ENCODE data around the gene KRTAP10-8.
"Not testable (repeated sequence)": the region's sequence is repeated elsewhere in the genome, so short reads cannot be mapped to it uniquely, and the experiment has no call there.

The KRTAP10-8 gene

GRCh38 chr21:44579056-44579832 lies 32.6 kb upstream of the KRTAP10-8 start:
- Histone ChIP-seq H3K36me3 (no peaks in the 10 kb centered on the region), H3K27ac (no peak overlapping the region), H3K4me2 (no peak overlapping the region), H3K9me3 (peaks cover 64% of the 10 kb centered on the region), H3K9ac (no peak overlapping the region), H3K4me1 (peaks cover 21% of the 10 kb centered on the region), H3K4me3 (no peak overlapping the region), H4K20me1 (no peaks in the 10 kb centered on the region), H3K27me3 (no peaks in the 10 kb centered on the region)
- no peak for TF ChIP-seq Cebpa-rat (IDR thresholded peaks at IDR 0.05)

GRCh38 chr21:44579833-44580144 lies 32.1 kb upstream of the KRTAP10-8 start:
- H3K27me3 ChIP-seq, result no peaks in the 10 kb centered on the region
- no peak overlapping the region for H3K4me2 ChIP-seq
- no peaks in the 10 kb centered on the region for H4K20me1 ChIP-seq
- H3K36me3 ChIP-seq, result no peaks in the 10 kb centered on the region
- TF ChIP-seq Cebpa-rat (IDR thresholded peaks at IDR 0.05), result no peak
- no peak overlapping the region for H3K9ac ChIP-seq
- H3K4me3 ChIP-seq, result no peak overlapping the region
- peaks cover 24% of the 10 kb centered on the region for H3K4me1 ChIP-seq
- peaks cover 64% of the 10 kb centered on the region for H3K9me3 ChIP-seq
- H3K27ac ChIP-seq, result no peak overlapping the region

GRCh38 chr21:44580231-44580821 lies 31.6 kb upstream of the KRTAP10-8 start, which contains the start of gene KRTAP10-5:
Gene KRTAP10-5 (minus strand): TSS chr21:44580604. CDS start chr21:44580578, 26 bp downstream.
- Histone ChIP-seq H3K9me3 (peaks cover 64% of the 10 kb centered on the region), H3K27ac (peak within 1 kb of the TSS; percentile 43; the same call in 1 of the 2 replicates)
- H3K4me3 ChIP-seq, result not testable (repeated sequence)

GRCh38 chr21:44581158-44581557 lies 30.7 kb upstream of the KRTAP10-8 start:
- Histone ChIP-seq H3K27me3 (no peaks in the 10 kb centered on the region), H3K4me2 (peak overlapping the region; percentile 52), H3K4me3 (no peak overlapping the region; the same call in 1 of the 2 replicates), H3K4me1 (peaks cover 24% of the 10 kb centered on the region), H3K9me3 (peaks cover 69% of the 10 kb centered on the region), H3K36me3 (no peaks in the 10 kb centered on the region), H3K27ac (no peak overlapping the region), H3K9ac (no peak overlapping the region), H4K20me1 (no peaks in the 10 kb centered on the region)
- no peak for TF ChIP-seq Cebpa-rat (IDR thresholded peaks at IDR 0.05)

More at GRCh38 chr21:44580231-44580821, 31.6 kb upstream of the KRTAP10-8 start, which contains the start of gene KRTAP10-5:
- Histone ChIP-seq H3K4me2 (peak within 1 kb of the TSS; percentile 52), H3K4me1 (peaks cover 24% of the 10 kb centered on the region)
- H3K27me3 ChIP-seq, H3K36me3 ChIP-seq, H4K20me1 ChIP-seq, H3K9ac ChIP-seq: not testable (repeated sequence)

GRCh38 chr21:44582055-44582454 lies 29.8 kb upstream of the KRTAP10-8 start:
- H3K27me3 ChIP-seq, result no peaks in the 10 kb centered on the region
- H3K27ac ChIP-seq, result peak overlapping the region; percentile 43; the same call in 1 of the 2 replicates
- H3K4me1 ChIP-seq, result peaks cover 24% of the 10 kb centered on the region
- no peak for TF ChIP-seq Cebpa-rat (IDR thresholded peaks at IDR 0.05)
- no peaks in the 10 kb centered on the region for H4K20me1 ChIP-seq
- H3K36me3 ChIP-seq, result no peaks in the 10 kb centered on the region
- no peak overlapping the region for H3K9ac ChIP-seq
- H3K4me3 ChIP-seq, result no peak overlapping the region
- H3K9me3 ChIP-seq, result peaks cover 61% of the 10 kb centered on the region
- peak overlapping the region; percentile 52 for H3K4me2 ChIP-seq

- no peak overlapping the region for H3K4me2 ChIP-seq
- H3K27me3 ChIP-seq, result no peaks in the 10 kb centered on the region
- H3K9ac ChIP-seq, result no peak overlapping the region
- no peaks in the 10 kb centered on the region for H3K36me3 ChIP-seq
- H4K20me1 ChIP-seq, result no peaks in the 10 kb centered on the region
- H3K27ac ChIP-seq, result no peak overlapping the region
- no peak overlapping the region for H3K4me3 ChIP-seq
- no peak for TF ChIP-seq Cebpa-rat (IDR thresholded peaks at IDR 0.05)
- H3K9me3 ChIP-seq, result peaks cover 49% of the 10 kb centered on the region
- peaks cover 24% of the 10 kb centered on the region for H3K4me1 ChIP-seq
Observed at GRCh38 chr21:44583089-44583799, 28.6 kb upstream of the KRTAP10-8 start.

GRCh38 chr21:44583800-44584147 lies 28.1 kb upstream of the KRTAP10-8 start:
- TF ChIP-seq Cebpa-rat (IDR thresholded peaks at IDR 0.05), result no peak
- H3K4me2 ChIP-seq, result no peak overlapping the region
- H3K27ac ChIP-seq, result no peak overlapping the region
- no peaks in the 10 kb centered on the region for H3K27me3 ChIP-seq
- no peak overlapping the region for H3K4me3 ChIP-seq
- peaks cover 44% of the 10 kb centered on the region for H3K9me3 ChIP-seq
- no peaks in the 10 kb centered on the region for H3K36me3 ChIP-seq
- no peaks in the 10 kb centered on the region for H4K20me1 ChIP-seq
- no peak overlapping the region for H3K9ac ChIP-seq
- peaks cover 24% of the 10 kb centered on the region for H3K4me1 ChIP-seq

- H3K4me1 ChIP-seq, result peaks cover 24% of the 10 kb centered on the region
- no peaks in the 10 kb centered on the region for H3K27me3 ChIP-seq
- no peaks in the 10 kb centered on the region for H3K36me3 ChIP-seq
- no peak overlapping the region for H3K4me2 ChIP-seq
- H3K27ac ChIP-seq, result no peak overlapping the region
- no peak overlapping the region for H3K9ac ChIP-seq
- peaks cover 23% of the 10 kb centered on the region for H3K9me3 ChIP-seq
- H3K4me3 ChIP-seq, result no peak overlapping the region
- no peaks in the 10 kb centered on the region for H4K20me1 ChIP-seq
- no peak for TF ChIP-seq Cebpa-rat (IDR thresholded peaks at IDR 0.05)
Observed at GRCh38 chr21:44585892-44586291, 26.0 kb upstream of the KRTAP10-8 start.

- no peaks in the 10 kb centered on the region for H3K27me3 ChIP-seq
- peaks cover 24% of the 10 kb centered on the region for H3K4me1 ChIP-seq
- no peak overlapping the region for H3K4me2 ChIP-seq
- no peak overlapping the region for H3K9ac ChIP-seq
- no peak for TF ChIP-seq Cebpa-rat (IDR thresholded peaks at IDR 0.05)
- no peak overlapping the region for H3K27ac ChIP-seq
- peaks cover 6% of the 10 kb centered on the region; the same call in 1 of the 2 replicates for H3K9me3 ChIP-seq
- H4K20me1 ChIP-seq, result no peaks in the 10 kb centered on the region
- H3K4me3 ChIP-seq, result no peak overlapping the region
- no peaks in the 10 kb centered on the region for H3K36me3 ChIP-seq
Observed at GRCh38 chr21:44589094-44589493, 22.8 kb upstream of the KRTAP10-8 start.

Measured in BLaER1 (cell line).